ENCODE measurements around the gene PRKCE. TPM values are rescaled to one million over a fixed set of nuclear protein-coding genes. Genes with fewer than 3 reads are reported as not detected.

PRKCE gene
- total and polyA plus RNA-seq, 2 experiments from 2014 or later = 0.94 to 1.2 TPM

GRCh38 chr2:45722477-45722876, 71.0 kb downstream of the PRKCE start:
- no peaks in the 10 kb centered on the region for H3K9me3 Mint-ChIP-seq
- TF ChIP-seq ETS1 (IDR thresholded peaks at IDR 0.05) = no peak
- TF ChIP-seq ZNF331 (CRISPR knock-in tag; IDR thresholded peaks at IDR 0.05; ENCODE audit: low read depth) = no peak
- H3K4me1 Mint-ChIP-seq = peaks cover 9% of the 10 kb centered on the region; the same call in 2 of the 3 replicates
- Histone ChIP-seq H3K79me2 (replicated peaks; ENCODE audit: insufficient read depth) (no peaks in the 10 kb centered on the region), H3K9me2 (ENCODE audit: insufficient read depth) (0 out of 2 replicates have a peak, but pooled peaks cover 3% of the 10 kb centered on the region), H3K4me2 (no peak overlapping the region), H4K20me1 (replicated peaks; ENCODE audit: insufficient read depth) (no peaks in the 10 kb centered on the region), H3K4me1 (ENCODE audit: insufficient read depth) (peaks cover 4% of the 10 kb centered on the region; the same call in 1 of the 2 replicates), H3K27me3 (ENCODE audit: insufficient read depth) (no peaks in the 10 kb centered on the region), H2AFZ (no peak overlapping the region), H3K4me3 (no peak overlapping the region), H3K36me3 (ENCODE audit: insufficient read depth) (no peaks in the 10 kb centered on the region), H3F3A (replicated peaks; ENCODE audit: low read depth) (no peaks in the 10 kb centered on the region), H3K27ac (ENCODE audit: low read depth) (no peak overlapping the region)
- ATAC-seq = no peak
- no peak overlapping the region for H3K4me3 Mint-ChIP-seq
- DNase-seq (ENCODE audit: low spot score) = no peak
- H3K36me3 Mint-ChIP-seq (ENCODE audit: low read depth) = no peaks in the 10 kb centered on the region
- H3K27me3 Mint-ChIP-seq (ENCODE audit: insufficient read depth, low read depth, poor library complexity) = no peaks in the 10 kb centered on the region
- no peak overlapping the region for H3K27ac Mint-ChIP-seq

GRCh38 chr2:45723857-45724256, 72.4 kb downstream of the PRKCE start:
- no peak overlapping the region for H3K4me3 Mint-ChIP-seq
- Histone ChIP-seq H3K4me2 (no peak overlapping the region), H2AFZ (no peak overlapping the region), H3F3A (replicated peaks; ENCODE audit: low read depth) (no peaks in the 10 kb centered on the region), H3K4me3 (no peak overlapping the region), H4K20me1 (replicated peaks; ENCODE audit: insufficient read depth) (no peaks in the 10 kb centered on the region), H3K79me2 (replicated peaks; ENCODE audit: insufficient read depth) (no peaks in the 10 kb centered on the region), H3K4me1 (ENCODE audit: insufficient read depth) (peaks cover 4% of the 10 kb centered on the region; the same call in 1 of the 2 replicates), H3K36me3 (ENCODE audit: insufficient read depth) (no peaks in the 10 kb centered on the region), H3K27me3 (ENCODE audit: insufficient read depth) (no peaks in the 10 kb centered on the region), H3K27ac (ENCODE audit: low read depth) (no peak overlapping the region), H3K9me2 (ENCODE audit: insufficient read depth) (0 out of 2 replicates have a peak, but pooled peaks cover 3% of the 10 kb centered on the region)
- ATAC-seq = no peak
- no peaks in the 10 kb centered on the region for H3K27me3 Mint-ChIP-seq (ENCODE audit: insufficient read depth, low read depth, poor library complexity)
- no peaks in the 10 kb centered on the region for H3K36me3 Mint-ChIP-seq (ENCODE audit: low read depth)
- no peaks in the 10 kb centered on the region for H3K9me3 Mint-ChIP-seq
- no peak for TF ChIP-seq NANOG (IDR thresholded peaks at IDR 0.05; ENCODE audit: borderline replicate concordance)
- no peak for DNase-seq (ENCODE audit: low spot score)
- H3K27ac Mint-ChIP-seq = no peak overlapping the region
- H3K4me1 Mint-ChIP-seq = peaks cover 9% of the 10 kb centered on the region; the same call in 2 of the 3 replicates

GRCh38 chr2:45724335-45724734, 72.9 kb downstream of the PRKCE start:
- H3K4me2 ChIP-seq = no peak overlapping the region
- ATAC-seq (no peak), DNase-seq (ENCODE audit: low spot score) (no peak)
- H3K9me2 ChIP-seq (ENCODE audit: insufficient read depth) = 0 out of 2 replicates have a peak, but pooled peaks cover 3% of the 10 kb centered on the region
- peaks cover 4% of the 10 kb centered on the region; the same call in 1 of the 2 replicates for H3K4me1 ChIP-seq (ENCODE audit: insufficient read depth)
- H3K4me3 Mint-ChIP-seq = no peak overlapping the region
- no peaks in the 10 kb centered on the region for H3K79me2 ChIP-seq (replicated peaks; ENCODE audit: insufficient read depth)
- no peaks in the 10 kb centered on the region for H3K9me3 Mint-ChIP-seq
- H3K27ac Mint-ChIP-seq = no peak overlapping the region
- H2AFZ ChIP-seq = no peak overlapping the region
- no peaks in the 10 kb centered on the region for H4K20me1 ChIP-seq (replicated peaks; ENCODE audit: insufficient read depth)
- H3K36me3 ChIP-seq (ENCODE audit: insufficient read depth) = no peaks in the 10 kb centered on the region
- H3K27me3 ChIP-seq (ENCODE audit: insufficient read depth) = no peaks in the 10 kb centered on the region
- no peaks in the 10 kb centered on the region for H3K27me3 Mint-ChIP-seq (ENCODE audit: insufficient read depth, low read depth, poor library complexity)
- H3K27ac ChIP-seq (ENCODE audit: low read depth) = no peak overlapping the region
- H3F3A ChIP-seq (replicated peaks; ENCODE audit: low read depth) = no peaks in the 10 kb centered on the region
- no peaks in the 10 kb centered on the region for H3K36me3 Mint-ChIP-seq (ENCODE audit: low read depth)
- H3K4me1 Mint-ChIP-seq = peaks cover 9% of the 10 kb centered on the region; the same call in 2 of the 3 replicates
- H3K4me3 ChIP-seq = no peak overlapping the region
- TF ChIP-seq ZNF114 (CRISPR knock-in tag; IDR thresholded peaks at IDR 0.05) (no peak), CREB1 (CRISPR knock-in tag; IDR thresholded peaks at IDR 0.05; ENCODE audit: low read depth) (no peak), ZNF331 (CRISPR knock-in tag; IDR thresholded peaks at IDR 0.05; ENCODE audit: low read depth) (no peak), EZH2phosphoT487 (IDR thresholded peaks at IDR 0.05; ENCODE audit: unreplicated experiment) (no peak), ETS1 (IDR thresholded peaks at IDR 0.05) (no peak), REST (IDR thresholded peaks at IDR 0.05; ENCODE audit: unreplicated experiment) (no peak), CTCF (conservative IDR thresholded peaks at IDR 0.05; ENCODE audit: low read depth in 2 of 2) (no peak)
